Type B pancreatic cell (in vitro differentiated cells): ENCODE measurements around the gene NUAK1. TPM values are rescaled to one million over a fixed set of nuclear protein-coding genes. Genes with fewer than 3 reads are reported as not detected.

Experiments used
- DNase-seq: peaks from one replicate; pipeline ENCODE4 v3.0.0; 2021; ENCODE audit warnings: mixed read lengths; ENCODE audit not compliant: unreplicated experiment; ENCODE audit errors: extremely low spot score
- H3K27ac Mint-ChIP-seq: 2 replicates; pipeline ENCODE4 v1.8.0; 2021; ENCODE audit warnings: mild to moderate bottlenecking, mixed read lengths
- H3K27me3 Mint-ChIP-seq: 2 replicates; pipeline ENCODE4 v1.8.0; 2021; ENCODE audit warnings: mixed read lengths
- H3K36me3 Mint-ChIP-seq: 2 replicates; pipeline ENCODE4 v1.8.0; 2021; ENCODE audit warnings: mixed read lengths
- H3K4me1 Mint-ChIP-seq: one replicate; pipeline ENCODE4 v1.8.0; 2021; ENCODE audit warnings: mixed read lengths; ENCODE audit not compliant: unreplicated experiment
- H3K4me3 Mint-ChIP-seq: 2 replicates; pipeline ENCODE4 v1.8.0; 2021; ENCODE audit warnings: mild to moderate bottlenecking, mixed read lengths
- H3K9me3 Mint-ChIP-seq: 2 replicates; pipeline ENCODE4 v1.8.0; 2021; ENCODE audit warnings: mixed read lengths
- total RNA-seq: library from RNA; stranded (reverse); gene quantifications from 2 replicates; pipeline ENCODE4 v1.2.1, GENCODE V29; 2021; ENCODE audit warnings: low replicate concordance
- TF ChIP-seq, protein P1 (sequence below): fragments of 200-600 bp; sonication (generic); conservative IDR thresholded peaks from 2 replicates; pipeline ENCODE4 v1.5.0; 2021; ENCODE audit warnings: antibody characterized with exemption, mild to moderate bottlenecking

The NUAK1 gene
- total RNA-seq, 1 donor from 2014 or later: 8.1 TPM

GRCh38 chr12:106113042-106113441 is 25.7 kb downstream of the NUAK1 start:
- H3K36me3 Mint-ChIP-seq: no peaks in the 10 kb centered on the region
- H3K27me3 Mint-ChIP-seq: peaks cover 6% of the 10 kb centered on the region
- H3K27ac Mint-ChIP-seq: no peak overlapping the region
- TF ChIP-seq, protein P1, sequence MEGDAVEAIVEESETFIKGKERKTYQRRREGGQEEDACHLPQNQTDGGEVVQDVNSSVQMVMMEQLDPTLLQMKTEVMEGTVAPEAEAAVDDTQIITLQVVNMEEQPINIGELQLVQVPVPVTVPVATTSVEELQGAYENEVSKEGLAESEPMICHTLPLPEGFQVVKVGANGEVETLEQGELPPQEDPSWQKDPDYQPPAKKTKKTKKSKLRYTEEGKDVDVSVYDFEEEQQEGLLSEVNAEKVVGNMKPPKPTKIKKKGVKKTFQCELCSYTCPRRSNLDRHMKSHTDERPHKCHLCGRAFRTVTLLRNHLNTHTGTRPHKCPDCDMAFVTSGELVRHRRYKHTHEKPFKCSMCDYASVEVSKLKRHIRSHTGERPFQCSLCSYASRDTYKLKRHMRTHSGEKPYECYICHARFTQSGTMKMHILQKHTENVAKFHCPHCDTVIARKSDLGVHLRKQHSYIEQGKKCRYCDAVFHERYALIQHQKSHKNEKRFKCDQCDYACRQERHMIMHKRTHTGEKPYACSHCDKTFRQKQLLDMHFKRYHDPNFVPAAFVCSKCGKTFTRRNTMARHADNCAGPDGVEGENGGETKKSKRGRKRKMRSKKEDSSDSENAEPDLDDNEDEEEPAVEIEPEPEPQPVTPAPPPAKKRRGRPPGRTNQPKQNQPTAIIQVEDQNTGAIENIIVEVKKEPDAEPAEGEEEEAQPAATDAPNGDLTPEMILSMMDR: no peak
- peaks cover 58% of the 10 kb centered on the region for H3K4me1 Mint-ChIP-seq
- no peak overlapping the region for H3K4me3 Mint-ChIP-seq
- H3K9me3 Mint-ChIP-seq: no peaks in the 10 kb centered on the region
- no peak for DNase-seq

GRCh38 chr12:106112145-106112821 is 26.5 kb downstream of the NUAK1 start:
- Mint-ChIP-seq H3K27me3 (peaks cover 4% of the 10 kb centered on the region), H3K36me3 (no peaks in the 10 kb centered on the region), H3K4me1 (peaks cover 64% of the 10 kb centered on the region), H3K4me3 (no peak overlapping the region), H3K9me3 (no peaks in the 10 kb centered on the region), H3K27ac (no peak overlapping the region)
- TF ChIP-seq, protein P1: no peak
- no peak for DNase-seq

- Mint-ChIP-seq H3K4me1 (peaks cover 74% of the 10 kb centered on the region), H3K36me3 (no peaks in the 10 kb centered on the region), H3K27ac (no peak overlapping the region), H3K4me3 (no peak overlapping the region), H3K9me3 (no peaks in the 10 kb centered on the region), H3K27me3 (no peaks in the 10 kb centered on the region)
- no peak for DNase-seq
- TF ChIP-seq, protein P1: no peak
Measured at GRCh38 chr12:106110626-106111300, 28.0 kb downstream of the NUAK1 start.

DNA sequence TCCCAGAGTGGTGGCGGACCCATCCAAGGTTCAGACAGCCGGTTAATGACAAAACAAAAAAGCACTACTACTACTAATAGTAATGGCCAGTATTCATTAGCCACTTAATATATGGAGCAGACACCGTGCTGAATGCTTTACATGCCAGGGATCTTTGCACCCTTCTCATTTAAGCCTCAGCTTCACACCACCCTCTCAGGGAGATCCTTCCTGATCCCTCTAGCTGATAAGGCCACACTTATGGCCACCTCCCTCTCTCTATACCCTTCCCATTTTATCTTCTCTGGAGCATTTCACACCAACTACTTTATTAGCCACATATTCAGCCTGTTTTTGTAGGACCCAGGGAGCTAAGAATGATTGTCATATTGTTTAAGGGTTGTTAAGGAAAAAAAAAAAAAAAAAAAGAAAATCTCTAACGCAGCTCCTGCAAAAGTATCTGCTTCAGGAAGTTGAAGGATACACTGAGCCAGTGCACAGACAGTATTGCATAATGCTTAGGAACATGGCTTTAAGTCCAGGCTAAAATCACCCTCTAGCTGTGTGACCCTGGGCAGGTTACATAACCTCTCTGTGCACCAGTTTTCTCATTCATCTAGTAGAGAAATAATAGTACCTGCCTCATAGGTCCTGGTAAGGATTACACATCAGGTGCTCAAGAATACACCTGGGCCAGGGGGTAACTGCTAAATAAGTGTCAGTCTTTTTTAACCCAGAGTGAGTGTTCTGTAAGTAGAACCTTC is 29.4 kb downstream of the NUAK1 start:
- Mint-ChIP-seq H3K9me3 (no peaks in the 10 kb centered on the region), H3K27ac (peak overlapping the region; percentile 62), H3K4me1 (peaks cover 64% of the 10 kb centered on the region), H3K4me3 (no peak overlapping the region), H3K27me3 (no peaks in the 10 kb centered on the region), H3K36me3 (no peaks in the 10 kb centered on the region)
- DNase-seq: no peak
- TF ChIP-seq, protein P1: no peak

DNA sequence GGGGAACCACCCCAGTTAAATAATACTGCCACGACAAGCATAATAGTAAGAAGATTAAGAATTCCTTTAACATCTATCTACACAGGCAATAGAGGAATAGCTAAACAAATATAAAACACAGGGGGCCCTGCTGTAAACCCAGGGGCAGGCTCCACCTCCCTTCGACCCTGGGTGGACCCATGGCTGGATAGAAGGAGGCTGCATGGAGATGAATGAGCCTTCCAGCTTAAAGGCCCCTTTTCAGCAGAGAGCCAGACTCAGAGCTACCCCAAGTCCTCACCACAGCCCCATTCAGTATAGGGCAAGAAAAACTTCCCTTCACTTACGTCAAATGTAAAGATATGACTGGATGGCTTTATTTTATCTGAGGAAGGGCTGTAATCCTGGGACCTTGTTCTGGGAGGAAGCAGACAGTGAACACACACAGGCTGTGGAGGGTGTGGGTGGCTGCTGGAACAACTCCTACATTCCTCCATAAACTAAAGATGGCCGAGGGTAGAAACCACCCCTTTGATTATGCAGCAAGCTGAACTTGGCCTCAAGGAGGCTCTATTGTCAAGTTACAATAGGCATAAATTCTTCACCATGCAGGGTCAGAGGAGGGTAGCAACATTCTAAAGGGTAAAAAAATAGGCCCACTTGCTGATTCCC is 30.4 kb downstream of the NUAK1 start:
- Mint-ChIP-seq H3K27ac (peak overlapping the region; percentile 52), H3K36me3 (peaks cover 6% of the 10 kb centered on the region), H3K27me3 (no peaks in the 10 kb centered on the region), H3K9me3 (no peaks in the 10 kb centered on the region), H3K4me1 (peaks cover 63% of the 10 kb centered on the region), H3K4me3 (peak overlapping the region; percentile 65)
- TF ChIP-seq, protein P1: no peak
- DNase-seq: no peak
